A673 (cell line): ENCODE measurements around the gene PPP1R16B. TPM values are rescaled to one million over a fixed set of nuclear protein-coding genes. Genes with fewer than 3 reads are reported as not detected.

Source experiments
- BruUV-seq: library from RNA; stranded (reverse); fragments of 400-500 nt; replicated peaks from 2 replicates; lab custom pipeline; 2021; lab: Mats Ljungman, UMichigan
- CTCF ChIA-PET: fragments of 300-600 bp; sonication (Branson Sonifier 250); formaldehyde crosslinking; loops from one replicate; lab custom pipeline; 2022; ENCODE audit warnings: antibody characterized with exemption; lab: Charles Lee
- POLR2A ChIA-PET: fragments of 300-600 bp; sonication (Branson Sonifier 250); formaldehyde crosslinking; loops from one replicate; lab custom pipeline; 2022; ENCODE audit warnings: antibody characterized with exemption; ENCODE audit not compliant: low non-redundant PET; lab: Charles Lee
- DNase-seq: peaks from one replicate; pipeline ENCODE4 v3.0.0-alpha.2; 2015; ENCODE audit warnings: low spot score
- H3K27ac ChIP-seq: fragments of 200-600 bp; sonication (generic); 2 replicates; pipeline ENCODE4 v1.5.1; 2016; ENCODE audit warnings: mixed run types, low read depth, mild to moderate bottlenecking, mixed read lengths, antibody characterized with exemption, low read length; ENCODE audit not compliant: poor library complexity, severe bottlenecking
- H3K27me3 ChIP-seq: fragments of 200-600 bp; sonication (generic); replicated peaks from 2 replicates; pipeline ENCODE4 v1.6.1; 2017; ENCODE audit warnings: mixed run types, low read depth, mild to moderate bottlenecking, mixed read lengths, antibody characterized with exemption, low read length; ENCODE audit not compliant: insufficient read depth, poor library complexity
- H3K36me3 ChIP-seq: fragments of 200-600 bp; sonication (generic); 2 replicates; pipeline ENCODE4 v1.6.1; 2016; ENCODE audit warnings: mixed run types, mild to moderate bottlenecking, mixed read lengths, antibody characterized with exemption, low read length; ENCODE audit not compliant: insufficient read depth, poor library complexity, severe bottlenecking
- H3K4me1 ChIP-seq: fragments of 200-600 bp; sonication (generic); 2 replicates; pipeline ENCODE4 v1.6.1; 2017; ENCODE audit warnings: mixed run types, mild to moderate bottlenecking, mixed read lengths, antibody characterized with exemption, low read length; ENCODE audit not compliant: insufficient read depth, poor library complexity, severe bottlenecking
- H3K4me3 ChIP-seq: fragments of 200-600 bp; sonication (generic); 2 replicates; pipeline ENCODE4 v1.5.1; 2016; ENCODE audit warnings: low read depth, mixed run types, mild to moderate bottlenecking, mixed read lengths, low read length; ENCODE audit not compliant: poor library complexity, severe bottlenecking
- H3K9me3 ChIP-seq: fragments of 200-600 bp; sonication (generic); 2 replicates; pipeline ENCODE4 v1.6.1; 2016; ENCODE audit warnings: mixed run types, low read depth, mild to moderate bottlenecking, mixed read lengths, antibody characterized with exemption, low read length; ENCODE audit not compliant: poor library complexity, severe bottlenecking
- EZH2 ChIP-seq: fragments of 200-600 bp; sonication (generic); IDR thresholded peaks from 2 replicates; pipeline ENCODE4 v1.6.1; 2017; ENCODE audit warnings: borderline replicate concordance, low read depth, mild to moderate bottlenecking, mixed read lengths, antibody characterized with exemption, low read length; ENCODE audit not compliant: poor library complexity, severe bottlenecking
- intact Hi-C: fragments of 100-400 bp; cut with micrococcal nuclease; formaldehyde crosslinking; loops from one replicate; pipeline ENCODE4 v1.10.0; 2022; ENCODE audit not compliant: unreplicated experiment
- total RNA-seq: library from RNA; stranded (reverse); gene quantifications from 2 replicates; pipeline ENCODE4 v1.2.3, GENCODE V29; 2021
- TF ChIP-seq, protein P1 (sequence below): fragments of 300-800, 200-600 bp; sonication (generic); conservative IDR thresholded peaks from 2 replicates; pipeline ENCODE4 v1.5.1; 2017; ENCODE audit warnings: low read depth, mild to moderate bottlenecking, antibody characterized with exemption, low read length, moderate library complexity, mixed read lengths

The PPP1R16B gene
- total RNA-seq, 1 experiment from 2014 or later, result 0.17 TPM

- no peak overlapping the region for H3K27ac ChIP-seq
- H3K9me3 ChIP-seq, result no peaks in the 10 kb centered on the region
- intact Hi-C loops, result no loop called here
- no peaks in the 10 kb centered on the region for H3K4me1 ChIP-seq
- H3K36me3 ChIP-seq, result peaks cover 93% of the 10 kb centered on the region
- no TSS peak for BruUV-seq
- no peaks in the 10 kb centered on the region for H3K27me3 ChIP-seq
- no peak overlapping the region for H3K4me3 ChIP-seq
- ChIA-PET CTCF (no interaction called here), POLR2A (no interaction called here)
- DNase-seq, result no peak
- no peak for TF ChIP-seq EZH2
- TF ChIP-seq, protein P1, sequence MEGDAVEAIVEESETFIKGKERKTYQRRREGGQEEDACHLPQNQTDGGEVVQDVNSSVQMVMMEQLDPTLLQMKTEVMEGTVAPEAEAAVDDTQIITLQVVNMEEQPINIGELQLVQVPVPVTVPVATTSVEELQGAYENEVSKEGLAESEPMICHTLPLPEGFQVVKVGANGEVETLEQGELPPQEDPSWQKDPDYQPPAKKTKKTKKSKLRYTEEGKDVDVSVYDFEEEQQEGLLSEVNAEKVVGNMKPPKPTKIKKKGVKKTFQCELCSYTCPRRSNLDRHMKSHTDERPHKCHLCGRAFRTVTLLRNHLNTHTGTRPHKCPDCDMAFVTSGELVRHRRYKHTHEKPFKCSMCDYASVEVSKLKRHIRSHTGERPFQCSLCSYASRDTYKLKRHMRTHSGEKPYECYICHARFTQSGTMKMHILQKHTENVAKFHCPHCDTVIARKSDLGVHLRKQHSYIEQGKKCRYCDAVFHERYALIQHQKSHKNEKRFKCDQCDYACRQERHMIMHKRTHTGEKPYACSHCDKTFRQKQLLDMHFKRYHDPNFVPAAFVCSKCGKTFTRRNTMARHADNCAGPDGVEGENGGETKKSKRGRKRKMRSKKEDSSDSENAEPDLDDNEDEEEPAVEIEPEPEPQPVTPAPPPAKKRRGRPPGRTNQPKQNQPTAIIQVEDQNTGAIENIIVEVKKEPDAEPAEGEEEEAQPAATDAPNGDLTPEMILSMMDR, result no peak
Observed at GRCh38 chr20:38946836-38947235, 141.3 kb downstream of the PPP1R16B start.

- Histone ChIP-seq H3K27ac (no peak overlapping the region), H3K9me3 (no peaks in the 10 kb centered on the region), H3K36me3 (peaks cover 93% of the 10 kb centered on the region), H3K4me1 (no peaks in the 10 kb centered on the region), H3K4me3 (no peak overlapping the region), H3K27me3 (no peaks in the 10 kb centered on the region)
- no TSS peak for BruUV-seq
- DNase-seq, result no peak
- ChIA-PET POLR2A (no interaction called here), CTCF (no interaction called here)
- intact Hi-C loops, result no loop called here
- no peak for TF ChIP-seq EZH2
- TF ChIP-seq, protein P1, result no peak
Observed at GRCh38 chr20:38947931-38948362, 142.4 kb downstream of the PPP1R16B start.

GRCh38 chr20:38950254-38950653 lies 144.8 kb downstream of the PPP1R16B start:
- no peak overlapping the region for H3K4me3 ChIP-seq
- ChIA-PET POLR2A (no interaction called here), CTCF (no interaction called here)
- TF ChIP-seq EZH2, result no peak
- TF ChIP-seq, protein P1, result no peak
- no peaks in the 10 kb centered on the region for H3K27me3 ChIP-seq
- H3K9me3 ChIP-seq, result no peaks in the 10 kb centered on the region
- BruUV-seq, result no TSS peak
- intact Hi-C loops, result no loop called here
- H3K27ac ChIP-seq, result no peak overlapping the region
- no peaks in the 10 kb centered on the region for H3K4me1 ChIP-seq
- no peak for DNase-seq
- H3K36me3 ChIP-seq, result peaks cover 85% of the 10 kb centered on the region
